Measurements from ENCODE around the gene CCM2.
A peak's percentile ranks its signal among the peaks of the same experiment; 100 is the strongest.
"Not testable (repeated sequence)": the region's sequence is repeated elsewhere in the genome, so short reads cannot be mapped to it uniquely, and the experiment has no call there.

CCM2 gene

GRCh38 chr7:44983742-44984477 lies 16.1 kb upstream of the CCM2 start:
- no peak for DNase-seq

- no peak for DNase-seq
Measured at GRCh38 chr7:44984478-44984758, 15.6 kb upstream of the CCM2 start.

GRCh38 chr7:44985033-44985695 lies 14.8 kb upstream of the CCM2 start:
- no peak for DNase-seq

- no peak for DNase-seq
Measured at GRCh38 chr7:44985900-44986217, 14.1 kb upstream of the CCM2 start.

- DNase-seq, result peak; percentile 89
Measured at GRCh38 chr7:44986218-44987053, 13.6 kb upstream of the CCM2 start.

- DNase-seq, result no peak
Measured at GRCh38 chr7:44987457-44987856, 12.5 kb upstream of the CCM2 start.

- no peak for DNase-seq
Measured at GRCh38 chr7:44987996-44988395, 12.0 kb upstream of the CCM2 start.

- DNase-seq, result no peak
Measured at GRCh38 chr7:44988701-44989100, 11.3 kb upstream of the CCM2 start.

GRCh38 chr7:44989132-44989531 lies 10.9 kb upstream of the CCM2 start:
- DNase-seq, result no peak

GRCh38 chr7:44990109-44991023 lies 9.6 kb upstream of the CCM2 start:
- no peak for DNase-seq

GRCh38 chr7:44992004-44992795 lies 7.8 kb upstream of the CCM2 start:
- not testable (repeated sequence) for DNase-seq

GRCh38 chr7:44994877-44995554 lies 5.0 kb upstream of the CCM2 start:
- DNase-seq, result peak; percentile 97

GRCh38 chr7:44995555-44996493 lies 4.2 kb upstream of the CCM2 start:
- DNase-seq, result peak; percentile 54

GRCh38 chr7:44998153-44998871 lies 1.7 kb upstream of the CCM2 start:
- DNase-seq, result peak; percentile 24

GRCh38 chr7:44999245-45000092 lies 532 bp upstream of the CCM2 start:
- DNase-seq, result peak; percentile 98

- no peak for DNase-seq
Measured at GRCh38 chr7:45001138-45001694, 1.2 kb downstream of the CCM2 start.

- DNase-seq, result no peak
Measured at GRCh38 chr7:45001826-45002225, 1.8 kb downstream of the CCM2 start.

- no peak for DNase-seq
Measured at GRCh38 chr7:45003789-45004188, 3.8 kb downstream of the CCM2 start.

Measured in GF-D8 (cell line).